HEK293 (cell line): ENCODE results near the gene HERC4.

Experiments used
- GLI2 ChIP-seq: fragments of 450-650 bp; formaldehyde crosslinking; IDR thresholded peaks from 2 replicates; pipeline ENCODE4; 2017; ENCODE audit warnings: missing biosample characterization, missing genetic modification characterization, low read depth, borderline replicate concordance
- HOXC10 ChIP-seq: sonication (generic); formaldehyde crosslinking; IDR thresholded peaks from 2 replicates; pipeline ENCODE4 v1.8.1; 2023; ENCODE audit warnings: mild to moderate bottlenecking, missing genetic modification reagents
- MEIS1 ChIP-seq: sonication (generic); formaldehyde crosslinking; IDR thresholded peaks from 2 replicates; pipeline ENCODE4 v1.8.1; 2022; ENCODE audit warnings: missing genetic modification reagents, mild to moderate bottlenecking, borderline replicate concordance
- MYNN ChIP-seq: fragments of 450-650 bp; formaldehyde crosslinking; IDR thresholded peaks from 2 replicates; pipeline ENCODE4 v1.5.1; 2016; ENCODE audit warnings: missing biosample characterization, missing genetic modification characterization, borderline replicate concordance
- PRDM1 ChIP-seq: fragments of 450-650 bp; formaldehyde crosslinking; IDR thresholded peaks from 2 replicates; pipeline ENCODE4; 2016; ENCODE audit warnings: missing biosample characterization, missing genetic modification characterization
- PRDM4 ChIP-seq: fragments of 450-650 bp; formaldehyde crosslinking; IDR thresholded peaks from 2 replicates; pipeline ENCODE4 v1.5.1; 2017; ENCODE audit warnings: missing biosample characterization, missing genetic modification characterization
- WT1 ChIP-seq: fragments of 450-650 bp; formaldehyde crosslinking; IDR thresholded peaks from 2 replicates; pipeline ENCODE4 v1.5.1; 2016; ENCODE audit warnings: missing biosample characterization, missing genetic modification characterization
- ZBTB6 ChIP-seq: fragments of 450-650 bp; formaldehyde crosslinking; IDR thresholded peaks from 2 replicates; pipeline ENCODE4 v1.5.1; 2017; ENCODE audit warnings: missing biosample characterization, missing genetic modification characterization
- ZNF121 ChIP-seq: fragments of 450-650 bp; formaldehyde crosslinking; IDR thresholded peaks from 2 replicates; pipeline ENCODE4 v1.5.1; 2016; ENCODE audit warnings: missing biosample characterization, missing genetic modification characterization
- ZNF138 ChIP-seq: fragments of 450-650 bp; formaldehyde crosslinking; IDR thresholded peaks from 2 replicates; pipeline ENCODE4 v1.5.1; 2016; ENCODE audit warnings: missing biosample characterization, missing genetic modification characterization, borderline replicate concordance
- ZNF140 ChIP-seq: fragments of 450-650 bp; formaldehyde crosslinking; IDR thresholded peaks from 2 replicates; pipeline ENCODE4 v1.5.1; 2016; ENCODE audit warnings: missing biosample characterization, missing genetic modification characterization
- ZNF16 ChIP-seq: fragments of 450-650 bp; formaldehyde crosslinking; IDR thresholded peaks from 2 replicates; pipeline ENCODE4 v1.5.1; 2016; ENCODE audit warnings: low read depth, missing biosample characterization, missing genetic modification characterization
- ZNF169 ChIP-seq: fragments of 450-650 bp; formaldehyde crosslinking; IDR thresholded peaks from 2 replicates; pipeline ENCODE4 v1.5.1; 2016; ENCODE audit warnings: missing biosample characterization, missing genetic modification characterization
- ZNF184 ChIP-seq: fragments of 450-650 bp; IDR thresholded peaks from 2 replicates; pipeline ENCODE4 v1.5.1; 2018; ENCODE audit warnings: missing biosample characterization, mild to moderate bottlenecking, missing genetic modification characterization
- ZNF302 ChIP-seq: fragments of 450-650 bp; formaldehyde crosslinking; IDR thresholded peaks from 2 replicates; pipeline ENCODE4 v1.5.1; 2016; ENCODE audit warnings: missing biosample characterization, missing genetic modification characterization, low read depth
- ZNF398 ChIP-seq: fragments of 450-650 bp; formaldehyde crosslinking; IDR thresholded peaks from 2 replicates; pipeline ENCODE4 v1.5.1; 2017; ENCODE audit warnings: missing biosample characterization, missing genetic modification characterization
- ZNF560 ChIP-seq: fragments of 450-650 bp; formaldehyde crosslinking; IDR thresholded peaks from 2 replicates; pipeline ENCODE4 v1.5.1; 2017; ENCODE audit warnings: missing biosample characterization, missing genetic modification characterization, borderline replicate concordance
- ZNF596 ChIP-seq: fragments of 450-650 bp; IDR thresholded peaks from 2 replicates; pipeline ENCODE4 v1.5.0; 2018; ENCODE audit warnings: missing biosample characterization, mild to moderate bottlenecking, missing genetic modification characterization, moderate library complexity
- ZNF624 ChIP-seq: fragments of 450-650 bp; formaldehyde crosslinking; IDR thresholded peaks from 2 replicates; pipeline ENCODE4 v1.5.1; 2017; ENCODE audit warnings: missing biosample characterization, missing genetic modification characterization
- ZNF629 ChIP-seq: fragments of 450-650 bp; formaldehyde crosslinking; IDR thresholded peaks from 2 replicates; pipeline ENCODE4 v1.5.1; 2017; ENCODE audit warnings: missing biosample characterization, missing genetic modification characterization
- ZNF670 ChIP-seq: fragments of 450-650 bp; formaldehyde crosslinking; IDR thresholded peaks from 2 replicates; pipeline ENCODE4 v1.5.1; 2016; ENCODE audit warnings: missing biosample characterization, missing genetic modification characterization, low read depth
- TF ChIP-seq, protein P1 (sequence below): fragments of 450-650 bp; formaldehyde crosslinking; IDR thresholded peaks from 2 replicates; pipeline ENCODE4 v1.5.1; 2017; ENCODE audit warnings: missing biosample characterization, missing genetic modification characterization
- TF ChIP-seq, protein P2 (sequence below): fragments of 450-650 bp; formaldehyde crosslinking; IDR thresholded peaks from 2 replicates; pipeline ENCODE4 v1.5.1; 2016; ENCODE audit warnings: missing biosample characterization, missing genetic modification characterization
- TF ChIP-seq, protein P3 (sequence below): fragments of 450-650 bp; formaldehyde crosslinking; IDR thresholded peaks from 2 replicates; pipeline ENCODE4 v1.5.1; 2017; ENCODE audit warnings: missing biosample characterization, missing genetic modification characterization
- TF ChIP-seq, protein P4 (sequence below): fragments of 450-650 bp; IDR thresholded peaks from 2 replicates; pipeline ENCODE4 v1.5.1; 2018; ENCODE audit warnings: missing biosample characterization, mild to moderate bottlenecking, missing genetic modification characterization

The HERC4 gene

DNA sequence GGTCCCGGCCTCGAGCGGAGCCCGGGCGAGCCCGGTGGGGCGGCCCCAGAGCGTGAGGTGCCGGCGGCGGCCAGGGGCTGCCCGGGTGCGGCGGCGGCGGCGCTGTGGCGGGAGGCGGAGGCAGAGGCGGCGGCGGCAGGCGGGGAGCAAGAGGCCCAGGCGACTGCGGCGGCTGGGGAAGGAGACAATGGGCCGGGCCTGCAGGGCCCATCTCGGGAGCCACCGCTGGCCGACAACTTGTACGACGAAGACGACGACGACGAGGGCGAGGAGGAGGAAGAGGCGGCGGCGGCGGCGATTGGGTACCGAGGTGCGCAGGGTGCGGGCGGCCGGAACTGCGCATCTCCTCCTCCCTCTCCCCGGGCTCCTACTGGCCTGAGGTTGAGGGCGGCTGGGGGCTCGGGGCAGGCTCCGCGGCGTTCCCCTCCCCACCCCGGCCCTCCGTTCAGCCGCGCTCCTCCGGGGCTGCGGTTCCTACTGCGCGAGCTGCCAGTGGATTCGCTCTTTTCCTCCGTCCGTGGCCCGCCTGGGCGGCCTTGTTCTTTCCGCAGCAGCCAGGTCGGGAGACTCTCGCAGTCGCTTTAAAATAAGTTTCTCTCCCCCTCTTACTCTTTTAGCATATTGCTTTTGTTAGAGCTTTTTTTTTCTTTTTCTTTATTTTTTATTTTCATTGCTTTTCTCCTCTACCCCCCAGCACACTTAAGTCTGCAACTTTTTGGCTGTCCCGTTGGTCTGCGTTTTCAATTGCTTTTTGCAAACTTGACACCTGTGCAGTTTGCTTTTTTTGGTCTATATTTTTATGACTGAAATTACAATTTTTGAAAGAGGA lies 190.0 kb downstream of the HERC4 start (continued):
- TF ChIP-seq WT1, result peak; percentile 35; the same call in 1 of the 2 replicates
- TF ChIP-seq PRDM1 (tag by site-specific recombination), result 0 out of 2 replicates have a peak, but pooled peaks have one; percentile 54
- TF ChIP-seq ZNF16 (tag by site-specific recombination), result no peak
- TF ChIP-seq, protein P1, sequence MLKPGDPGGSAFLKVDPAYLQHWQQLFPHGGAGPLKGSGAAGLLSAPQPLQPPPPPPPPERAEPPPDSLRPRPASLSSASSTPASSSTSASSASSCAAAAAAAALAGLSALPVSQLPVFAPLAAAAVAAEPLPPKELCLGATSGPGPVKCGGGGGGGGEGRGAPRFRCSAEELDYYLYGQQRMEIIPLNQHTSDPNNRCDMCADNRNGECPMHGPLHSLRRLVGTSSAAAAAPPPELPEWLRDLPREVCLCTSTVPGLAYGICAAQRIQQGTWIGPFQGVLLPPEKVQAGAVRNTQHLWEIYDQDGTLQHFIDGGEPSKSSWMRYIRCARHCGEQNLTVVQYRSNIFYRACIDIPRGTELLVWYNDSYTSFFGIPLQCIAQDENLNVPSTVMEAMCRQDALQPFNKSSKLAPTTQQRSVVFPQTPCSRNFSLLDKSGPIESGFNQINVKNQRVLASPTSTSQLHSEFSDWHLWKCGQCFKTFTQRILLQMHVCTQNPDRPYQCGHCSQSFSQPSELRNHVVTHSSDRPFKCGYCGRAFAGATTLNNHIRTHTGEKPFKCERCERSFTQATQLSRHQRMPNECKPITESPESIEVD (tag by site-specific recombination), result no peak
- no peak for TF ChIP-seq ZNF184 (tag by site-specific recombination)
- no peak for TF ChIP-seq PRDM4 (tag by site-specific recombination)
- no peak for TF ChIP-seq ZNF624 (tag by site-specific recombination)
- no peak for TF ChIP-seq MYNN (tag by site-specific recombination)
- TF ChIP-seq, protein P2, sequence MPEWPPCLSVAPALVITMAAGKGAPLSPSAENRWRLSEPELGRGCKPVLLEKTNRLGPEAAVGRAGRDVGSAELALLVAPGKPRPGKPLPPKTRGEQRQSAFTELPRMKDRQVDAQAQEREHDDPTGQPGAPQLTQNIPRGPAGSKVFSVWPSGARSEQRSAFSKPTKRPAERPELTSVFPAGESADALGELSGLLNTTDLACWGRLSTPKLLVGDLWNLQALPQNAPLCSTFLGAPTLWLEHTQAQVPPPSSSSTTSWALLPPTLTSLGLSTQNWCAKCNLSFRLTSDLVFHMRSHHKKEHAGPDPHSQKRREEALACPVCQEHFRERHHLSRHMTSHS (tag by site-specific recombination), result no peak
- TF ChIP-seq GLI2 (tag by site-specific recombination), result no peak
- no peak for TF ChIP-seq ZNF121
- no peak for TF ChIP-seq ZNF560
- 0 out of 2 replicates have a peak, but pooled peaks have one; percentile 25 for TF ChIP-seq ZNF629
- no peak for TF ChIP-seq HOXC10 (CRISPR knock-in tag)
- TF ChIP-seq ZNF138 (tag by site-specific recombination), result no peak
- TF ChIP-seq ZNF302 (tag by site-specific recombination), result no peak
- TF ChIP-seq, protein P3, sequence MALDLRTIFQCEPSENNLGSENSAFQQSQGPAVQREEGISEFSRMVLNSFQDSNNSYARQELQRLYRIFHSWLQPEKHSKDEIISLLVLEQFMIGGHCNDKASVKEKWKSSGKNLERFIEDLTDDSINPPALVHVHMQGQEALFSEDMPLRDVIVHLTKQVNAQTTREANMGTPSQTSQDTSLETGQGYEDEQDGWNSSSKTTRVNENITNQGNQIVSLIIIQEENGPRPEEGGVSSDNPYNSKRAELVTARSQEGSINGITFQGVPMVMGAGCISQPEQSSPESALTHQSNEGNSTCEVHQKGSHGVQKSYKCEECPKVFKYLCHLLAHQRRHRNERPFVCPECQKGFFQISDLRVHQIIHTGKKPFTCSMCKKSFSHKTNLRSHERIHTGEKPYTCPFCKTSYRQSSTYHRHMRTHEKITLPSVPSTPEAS (tag by site-specific recombination), result no peak
- no peak for TF ChIP-seq MEIS1
- no peak for TF ChIP-seq ZBTB6 (tag by site-specific recombination)
- TF ChIP-seq ZNF398 (tag by site-specific recombination), result peak; percentile 37; the same call in 1 of the 2 replicates
- no peak for TF ChIP-seq ZNF670 (tag by site-specific recombination)
- TF ChIP-seq ZNF169 (tag by site-specific recombination), result no peak
- TF ChIP-seq, protein P4, sequence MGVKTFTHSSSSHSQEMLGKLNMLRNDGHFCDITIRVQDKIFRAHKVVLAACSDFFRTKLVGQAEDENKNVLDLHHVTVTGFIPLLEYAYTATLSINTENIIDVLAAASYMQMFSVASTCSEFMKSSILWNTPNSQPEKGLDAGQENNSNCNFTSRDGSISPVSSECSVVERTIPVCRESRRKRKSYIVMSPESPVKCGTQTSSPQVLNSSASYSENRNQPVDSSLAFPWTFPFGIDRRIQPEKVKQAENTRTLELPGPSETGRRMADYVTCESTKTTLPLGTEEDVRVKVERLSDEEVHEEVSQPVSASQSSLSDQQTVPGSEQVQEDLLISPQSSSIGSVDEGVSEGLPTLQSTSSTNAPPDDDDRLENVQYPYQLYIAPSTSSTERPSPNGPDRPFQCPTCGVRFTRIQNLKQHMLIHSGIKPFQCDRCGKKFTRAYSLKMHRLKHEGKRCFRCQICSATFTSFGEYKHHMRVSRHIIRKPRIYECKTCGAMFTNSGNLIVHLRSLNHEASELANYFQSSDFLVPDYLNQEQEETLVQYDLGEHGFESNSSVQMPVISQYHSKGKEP, result no peak
- peak; percentile 65; the same call in 1 of the 2 replicates for TF ChIP-seq ZNF596
- no peak for TF ChIP-seq ZNF140 (tag by site-specific recombination)
